ENCODE measurements around the gene CFAP54.
"Not testable (repeated sequence)": the region's sequence is repeated elsewhere in the genome, so short reads cannot be mapped to it uniquely, and the experiment has no call there.

CFAP54 gene

DNA sequence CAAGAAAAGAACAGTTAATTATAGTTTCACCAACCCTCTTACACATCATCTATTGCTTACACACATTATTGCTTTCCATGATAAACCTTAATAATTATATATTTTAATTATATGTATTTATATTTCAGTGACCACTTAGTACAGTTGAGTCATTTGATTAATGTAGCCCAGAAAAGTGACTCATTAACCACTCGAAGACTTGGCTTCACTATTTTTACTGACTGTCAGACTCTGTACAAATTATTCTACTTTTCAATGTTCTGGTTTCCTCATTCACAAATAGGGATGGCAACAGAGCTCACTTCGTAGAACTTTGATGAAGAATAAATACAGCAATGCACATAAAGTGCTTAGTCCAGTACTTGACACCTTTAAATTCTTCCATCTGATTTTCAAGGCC is 98.3 kb downstream of the CFAP54 start (continued):
- TF ChIP-seq, protein P1, sequence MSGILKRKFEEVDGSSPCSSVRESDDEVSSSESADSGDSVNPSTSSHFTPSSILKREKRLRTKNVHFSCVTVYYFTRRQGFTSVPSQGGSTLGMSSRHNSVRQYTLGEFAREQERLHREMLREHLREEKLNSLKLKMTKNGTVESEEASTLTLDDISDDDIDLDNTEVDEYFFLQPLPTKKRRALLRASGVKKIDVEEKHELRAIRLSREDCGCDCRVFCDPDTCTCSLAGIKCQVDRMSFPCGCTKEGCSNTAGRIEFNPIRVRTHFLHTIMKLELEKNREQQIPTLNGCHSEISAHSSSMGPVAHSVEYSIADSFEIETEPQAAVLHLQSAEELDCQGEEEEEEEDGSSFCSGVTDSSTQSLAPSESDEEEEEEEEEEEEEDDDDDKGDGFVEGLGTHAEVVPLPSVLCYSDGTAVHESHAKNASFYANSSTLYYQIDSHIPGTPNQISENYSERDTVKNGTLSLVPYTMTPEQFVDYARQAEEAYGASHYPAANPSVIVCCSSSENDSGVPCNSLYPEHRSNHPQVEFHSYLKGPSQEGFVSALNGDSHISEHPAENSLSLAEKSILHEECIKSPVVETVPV (CRISPR knock-in tag; IDR thresholded peaks at IDR 0.05), result no peak
- no peak for TF ChIP-seq ZFP3 (CRISPR knock-in tag; IDR thresholded peaks at IDR 0.05)
- TF ChIP-seq ZC3H10 (CRISPR knock-in tag; IDR thresholded peaks at IDR 0.05), result no peak
- TF ChIP-seq ESRRG (CRISPR knock-in tag; IDR thresholded peaks at IDR 0.05), result no peak
- TF ChIP-seq ARNTL (CRISPR knock-in tag; IDR thresholded peaks at IDR 0.05; ENCODE audit: borderline replicate concordance, low read depth), result no peak
- no peak for TF ChIP-seq TCF4 (CRISPR knock-in tag; IDR thresholded peaks at IDR 0.05; ENCODE audit: borderline replicate concordance)

DNA sequence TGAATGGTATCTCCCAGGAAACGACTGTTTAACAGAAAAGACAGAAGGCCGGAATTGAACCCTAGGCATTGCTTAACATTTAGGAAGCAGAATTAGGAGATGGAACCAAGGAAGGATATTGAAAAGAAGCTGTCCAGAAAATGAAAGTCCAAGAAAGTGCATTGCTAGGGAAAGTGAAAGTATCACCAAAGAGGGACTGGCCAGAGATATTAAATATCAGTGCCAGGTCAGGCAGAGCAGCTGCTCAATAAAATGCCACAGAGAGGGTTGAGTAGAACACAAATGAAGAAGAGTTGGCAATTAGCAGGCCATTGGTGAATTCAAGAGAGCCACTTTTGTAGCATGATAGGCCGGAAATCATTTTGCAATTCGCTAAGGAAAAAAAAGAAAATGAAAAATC is 101.6 kb downstream of the CFAP54 start:
- no peak for TF ChIP-seq ZFP3 (CRISPR knock-in tag; IDR thresholded peaks at IDR 0.05)
- no peak for TF ChIP-seq CREB5 (CRISPR knock-in tag; IDR thresholded peaks at IDR 0.05; ENCODE audit: low read depth)
- TF ChIP-seq ZC3H10 (CRISPR knock-in tag; IDR thresholded peaks at IDR 0.05), result no peak
- TF ChIP-seq, protein P2, sequence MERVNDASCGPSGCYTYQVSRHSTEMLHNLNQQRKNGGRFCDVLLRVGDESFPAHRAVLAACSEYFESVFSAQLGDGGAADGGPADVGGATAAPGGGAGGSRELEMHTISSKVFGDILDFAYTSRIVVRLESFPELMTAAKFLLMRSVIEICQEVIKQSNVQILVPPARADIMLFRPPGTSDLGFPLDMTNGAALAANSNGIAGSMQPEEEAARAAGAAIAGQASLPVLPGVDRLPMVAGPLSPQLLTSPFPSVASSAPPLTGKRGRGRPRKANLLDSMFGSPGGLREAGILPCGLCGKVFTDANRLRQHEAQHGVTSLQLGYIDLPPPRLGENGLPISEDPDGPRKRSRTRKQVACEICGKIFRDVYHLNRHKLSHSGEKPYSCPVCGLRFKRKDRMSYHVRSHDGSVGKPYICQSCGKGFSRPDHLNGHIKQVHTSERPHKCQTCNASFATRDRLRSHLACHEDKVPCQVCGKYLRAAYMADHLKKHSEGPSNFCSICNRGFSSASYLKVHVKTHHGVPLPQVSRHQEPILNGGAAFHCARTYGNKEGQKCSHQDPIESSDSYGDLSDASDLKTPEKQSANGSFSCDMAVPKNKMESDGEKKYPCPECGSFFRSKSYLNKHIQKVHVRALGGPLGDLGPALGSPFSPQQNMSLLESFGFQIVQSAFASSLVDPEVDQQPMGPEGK (CRISPR knock-in tag; IDR thresholded peaks at IDR 0.05; ENCODE audit: borderline replicate concordance), result no peak
- TF ChIP-seq OSR1 (CRISPR knock-in tag; IDR thresholded peaks at IDR 0.05), result no peak
- no peak for TF ChIP-seq BACH2 (CRISPR knock-in tag; IDR thresholded peaks at IDR 0.05; ENCODE audit: borderline replicate concordance)
- no peak for TF ChIP-seq ESRRG (CRISPR knock-in tag; IDR thresholded peaks at IDR 0.05)
- no peak for TF ChIP-seq TOX (CRISPR knock-in tag; IDR thresholded peaks at IDR 0.05; ENCODE audit: borderline replicate concordance)
- TF ChIP-seq SNAI2 (CRISPR knock-in tag; IDR thresholded peaks at IDR 0.05), result no peak
- TF ChIP-seq ZNF8 (CRISPR knock-in tag; IDR thresholded peaks at IDR 0.05), result no peak
- no peak for TF ChIP-seq ISL1 (CRISPR knock-in tag; IDR thresholded peaks at IDR 0.05)
- TF ChIP-seq ARNTL (CRISPR knock-in tag; IDR thresholded peaks at IDR 0.05; ENCODE audit: borderline replicate concordance, low read depth), result no peak
- TF ChIP-seq PPARA (CRISPR knock-in tag; IDR thresholded peaks at IDR 0.05; ENCODE audit: borderline replicate concordance), result no peak
- TF ChIP-seq, protein P1 (CRISPR knock-in tag; IDR thresholded peaks at IDR 0.05), result no peak
- TF ChIP-seq ZNF565 (CRISPR knock-in tag; conservative IDR thresholded peaks at IDR 0.05; ENCODE audit: low read depth), result no peak
- TF ChIP-seq TCF4 (CRISPR knock-in tag; IDR thresholded peaks at IDR 0.05; ENCODE audit: borderline replicate concordance), result no peak
- TF ChIP-seq POU6F1 (CRISPR knock-in tag; IDR thresholded peaks at IDR 0.05; ENCODE audit: borderline replicate concordance, low read depth), result no peak
- TF ChIP-seq, protein P3, sequence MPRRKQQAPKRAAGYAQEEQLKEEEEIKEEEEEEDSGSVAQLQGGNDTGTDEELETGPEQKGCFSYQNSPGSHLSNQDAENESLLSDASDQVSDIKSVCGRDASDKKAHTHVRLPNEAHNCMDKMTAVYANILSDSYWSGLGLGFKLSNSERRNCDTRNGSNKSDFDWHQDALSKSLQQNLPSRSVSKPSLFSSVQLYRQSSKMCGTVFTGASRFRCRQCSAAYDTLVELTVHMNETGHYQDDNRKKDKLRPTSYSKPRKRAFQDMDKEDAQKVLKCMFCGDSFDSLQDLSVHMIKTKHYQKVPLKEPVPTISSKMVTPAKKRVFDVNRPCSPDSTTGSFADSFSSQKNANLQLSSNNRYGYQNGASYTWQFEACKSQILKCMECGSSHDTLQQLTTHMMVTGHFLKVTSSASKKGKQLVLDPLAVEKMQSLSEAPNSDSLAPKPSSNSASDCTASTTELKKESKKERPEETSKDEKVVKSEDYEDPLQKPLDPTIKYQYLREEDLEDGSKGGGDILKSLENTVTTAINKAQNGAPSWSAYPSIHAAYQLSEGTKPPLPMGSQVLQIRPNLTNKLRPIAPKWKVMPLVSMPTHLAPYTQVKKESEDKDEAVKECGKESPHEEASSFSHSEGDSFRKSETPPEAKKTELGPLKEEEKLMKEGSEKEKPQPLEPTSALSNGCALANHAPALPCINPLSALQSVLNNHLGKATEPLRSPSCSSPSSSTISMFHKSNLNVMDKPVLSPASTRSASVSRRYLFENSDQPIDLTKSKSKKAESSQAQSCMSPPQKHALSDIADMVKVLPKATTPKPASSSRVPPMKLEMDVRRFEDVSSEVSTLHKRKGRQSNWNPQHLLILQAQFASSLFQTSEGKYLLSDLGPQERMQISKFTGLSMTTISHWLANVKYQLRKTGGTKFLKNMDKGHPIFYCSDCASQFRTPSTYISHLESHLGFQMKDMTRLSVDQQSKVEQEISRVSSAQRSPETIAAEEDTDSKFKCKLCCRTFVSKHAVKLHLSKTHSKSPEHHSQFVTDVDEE (CRISPR knock-in tag; IDR thresholded peaks at IDR 0.05), result no peak
- no peak for ATAC-seq

GRCh38 chr12:96604374-96604773 is 115.0 kb downstream of the CFAP54 start:
- ATAC-seq, result not testable (repeated sequence)

All from SK-N-SH treated with all-trans-retinoic acid at 6 μM for 48 hours (cell line).